Calu3 (cell line): ENCODE measurements around the gene ZSCAN21. TPM values are rescaled to one million over a fixed set of nuclear protein-coding genes. Genes with fewer than 3 reads are reported as not detected.

Source experiments
- BruUV-seq: library from RNA; stranded (reverse); fragments of 400-500 nt; replicated peaks from 2 replicates; lab custom pipeline; 2021; lab: Mats Ljungman, UMichigan
- CTCF ChIA-PET: fragments of 300-600 bp; sonication (Branson Sonifier 250); formaldehyde crosslinking; loops from one replicate; lab custom pipeline; 2022; ENCODE audit warnings: antibody characterized with exemption; lab: Charles Lee
- DNase-seq: peaks from one replicate; pipeline ENCODE4 v3.0.0; 2022
- H3K27ac Mint-ChIP-seq: one replicate; pipeline ENCODE4 v1.8.0; 2022; ENCODE audit warnings: mixed read lengths; ENCODE audit not compliant: unreplicated experiment
- H3K27me3 Mint-ChIP-seq: one replicate; pipeline ENCODE4 v1.8.0; 2022; ENCODE audit warnings: mixed read lengths; ENCODE audit not compliant: unreplicated experiment
- H3K36me3 Mint-ChIP-seq: one replicate; pipeline ENCODE4 v1.8.0; 2022; ENCODE audit warnings: mild to moderate bottlenecking, moderate library complexity, mixed read lengths; ENCODE audit not compliant: insufficient read depth, unreplicated experiment
- H3K4me1 Mint-ChIP-seq: one replicate; pipeline ENCODE4 v1.8.0; 2022; ENCODE audit warnings: mild to moderate bottlenecking, low read depth, mixed read lengths; ENCODE audit not compliant: unreplicated experiment
- H3K4me3 Mint-ChIP-seq: one replicate; pipeline ENCODE4 v1.8.0; 2022; ENCODE audit warnings: mild to moderate bottlenecking, low read depth, moderate library complexity, mixed read lengths; ENCODE audit not compliant: unreplicated experiment
- H3K9me3 Mint-ChIP-seq: one replicate; pipeline ENCODE4 v1.8.0; 2022; ENCODE audit warnings: low read depth, mixed read lengths; ENCODE audit not compliant: unreplicated experiment
- CTCF ChIP-seq: fragments of 200-600 bp; IDR thresholded peaks from one replicate; pipeline ENCODE4 v1.8.0; 2022; ENCODE audit warnings: antibody characterized with exemption; ENCODE audit not compliant: unreplicated experiment
- intact Hi-C: fragments of 100-400 bp; cut with micrococcal nuclease; formaldehyde crosslinking; loops from one replicate; pipeline ENCODE4 v1.10.0; 2022; ENCODE audit not compliant: unreplicated experiment
- total RNA-seq: library from RNA; stranded (reverse); gene quantifications from 2 replicates; pipeline ENCODE4 v1.2.3, GENCODE V29; 2022

Gene ZSCAN21
- total RNA-seq, 1 experiment from 2014 or later: 5.5 TPM

- CTCF ChIA-PET: no interaction called here
- Mint-ChIP-seq H3K36me3 (peaks cover 49% of the 10 kb centered on the region), H3K4me3 (no peak overlapping the region), H3K4me1 (peaks cover 9% of the 10 kb centered on the region), H3K27me3 (no peaks in the 10 kb centered on the region), H3K9me3 (no peaks in the 10 kb centered on the region), H3K27ac (no peak overlapping the region)
- intact Hi-C loops: no loop called here
- TF ChIP-seq CTCF: no peak
- no TSS peak for BruUV-seq
- no peak for DNase-seq
These were observed 26.0 kb upstream of the ZSCAN21 start for GRCh38 chr7:100023526-100023925.

GRCh38 chr7:100024020-100024619, 25.5 kb upstream of the ZSCAN21 start:
- H3K27ac Mint-ChIP-seq: no peak overlapping the region
- no peak overlapping the region for H3K4me3 Mint-ChIP-seq
- no peaks in the 10 kb centered on the region for H3K27me3 Mint-ChIP-seq
- no peak for DNase-seq
- TF ChIP-seq CTCF: no peak
- H3K9me3 Mint-ChIP-seq: no peaks in the 10 kb centered on the region
- CTCF ChIA-PET: no interaction called here
- H3K36me3 Mint-ChIP-seq: peaks cover 49% of the 10 kb centered on the region
- peaks cover 9% of the 10 kb centered on the region for H3K4me1 Mint-ChIP-seq
- BruUV-seq: no TSS peak
- intact Hi-C loops: no loop called here

- intact Hi-C loops: no loop called here
- H3K36me3 Mint-ChIP-seq: peaks cover 55% of the 10 kb centered on the region
- H3K4me3 Mint-ChIP-seq: no peak overlapping the region
- no TSS peak for BruUV-seq
- no peak for TF ChIP-seq CTCF
- no peaks in the 10 kb centered on the region for H3K27me3 Mint-ChIP-seq
- H3K4me1 Mint-ChIP-seq: no peaks in the 10 kb centered on the region
- no peak overlapping the region for H3K27ac Mint-ChIP-seq
- no peak for DNase-seq
- CTCF ChIA-PET: no interaction called here
- no peaks in the 10 kb centered on the region for H3K9me3 Mint-ChIP-seq
These were observed 22.4 kb upstream of the ZSCAN21 start for GRCh38 chr7:100027197-100027596.

- CTCF ChIA-PET: no interaction called here
- BruUV-seq: no TSS peak
- DNase-seq: no peak
- H3K4me3 Mint-ChIP-seq: no peak overlapping the region
- TF ChIP-seq CTCF: no peak
- intact Hi-C loops: no loop called here
- no peaks in the 10 kb centered on the region for H3K27me3 Mint-ChIP-seq
- no peak overlapping the region for H3K27ac Mint-ChIP-seq
- H3K4me1 Mint-ChIP-seq: no peaks in the 10 kb centered on the region
- H3K36me3 Mint-ChIP-seq: peaks cover 45% of the 10 kb centered on the region
- no peaks in the 10 kb centered on the region for H3K9me3 Mint-ChIP-seq
These were observed 20.0 kb upstream of the ZSCAN21 start for GRCh38 chr7:100029596-100029995.
